Stimulated activated CD8-positive, alpha-beta memory T cell treated with anti-CD3 and anti-CD28 coated beads, Interleukin-7, amount 100 ng/mL, for 4 hours (primary cell): Measurements from ENCODE around the gene DEFB119.
"Not testable (repeated sequence)": the region's sequence is repeated elsewhere in the genome, so short reads cannot be mapped to it uniquely, and the experiment has no call there.

Experiments used
- DNase-seq, 2 donors: peaks; one replicate each; pipeline ENCODE4 v3.0.0-alpha.2; 2020; ENCODE audit warnings: low read depth in 2 of 2

Gene DEFB119

GRCh38 chr20:31390490-31390889 lies at the start of gene DEFB119:
TSS of gene DEFB119 (minus strand) at chr20:31390590. CDS start at chr20:31390483, 107 bp downstream.
- no peak for DNase-seq

- DNase-seq, result no peak
These were observed 40.3 kb upstream of the DEFB119 start for GRCh38 chr20:31430568-31431115.

GRCh38 chr20:31427576-31427975 lies 37.2 kb upstream of the DEFB119 start:
- DNase-seq, result not testable (repeated sequence)

- not testable (repeated sequence) for DNase-seq
These were observed 36.6 kb upstream of the DEFB119 start for GRCh38 chr20:31426891-31427551.

GRCh38 chr20:31425797-31426196 lies 35.4 kb upstream of the DEFB119 start:
- DNase-seq, result no peak

GRCh38 chr20:31418307-31418706 lies 27.9 kb upstream of the DEFB119 start:
- DNase-seq, result no peak

GRCh38 chr20:31415653-31416052 lies 25.3 kb upstream of the DEFB119 start:
- no peak for DNase-seq

- no peak for DNase-seq
These were observed 24.0 kb upstream of the DEFB119 start for GRCh38 chr20:31414381-31414780.

- no peak for DNase-seq
These were observed 19.6 kb upstream of the DEFB119 start for GRCh38 chr20:31410011-31410410.

GRCh38 chr20:31406115-31406514 lies 15.7 kb upstream of the DEFB119 start, which contains the start of gene DEFB121:
TSS of gene DEFB121 (minus strand) at chr20:31406215. CDS start at chr20:31406152, 63 bp downstream.
- DNase-seq, result no peak

GRCh38 chr20:31403886-31404285 lies 13.5 kb upstream of the DEFB119 start:
- DNase-seq, result no peak

- no peak for DNase-seq
These were observed 4.5 kb upstream of the DEFB119 start for GRCh38 chr20:31394900-31395299.

GRCh38 chr20:31392836-31393235 lies 2.4 kb upstream of the DEFB119 start:
- no peak for DNase-seq

GRCh38 chr20:31374346-31374745 lies 16.0 kb downstream of the DEFB119 start:
- no peak for DNase-seq

- no peak for DNase-seq
These were observed 22.1 kb downstream of the DEFB119 start, which contains the start of gene DEFB118 for GRCh38 chr20:31368301-31368700. TSS of gene DEFB118 (plus strand) at chr20:31368601. CDS start at chr20:31368651, 50 bp downstream.

- DNase-seq, result not testable (repeated sequence)
These were observed 26.1 kb downstream of the DEFB119 start for GRCh38 chr20:31364272-31364671.

- no peak for DNase-seq
These were observed 27.1 kb downstream of the DEFB119 start for GRCh38 chr20:31363295-31363694.

GRCh38 chr20:31355981-31356380 lies 34.4 kb downstream of the DEFB119 start:
- no peak for DNase-seq

- no peak for DNase-seq
These were observed 48.9 kb downstream of the DEFB119 start for GRCh38 chr20:31341470-31341869.

GRCh38 chr20:31330893-31331292 lies 59.5 kb downstream of the DEFB119 start:
- no peak for DNase-seq
